Activated CD8-positive, alpha-beta memory T cell treated with anti-CD3 and anti-CD28 coated beads, Interleukin-2, amount 50 U/mL, for 24 hours (primary cell): ENCODE results near the gene ST6GALNAC3.
"Not testable (repeated sequence)": the region's sequence is repeated elsewhere in the genome, so short reads cannot be mapped to it uniquely, and the experiment has no call there.

Source experiments
- DNase-seq: peaks from one replicate; pipeline ENCODE4 v3.0.0-alpha.2; 2020; ENCODE audit errors: extremely low read depth

The ST6GALNAC3 gene

GRCh38 chr1:76341816-76342215 is 267.3 kb downstream of the ST6GALNAC3 start:
- DNase-seq, result not testable (repeated sequence)

GRCh38 chr1:76343356-76343755 is 268.8 kb downstream of the ST6GALNAC3 start:
- no peak for DNase-seq

GRCh38 chr1:76351655-76352054 is 277.1 kb downstream of the ST6GALNAC3 start:
- no peak for DNase-seq

DNA sequence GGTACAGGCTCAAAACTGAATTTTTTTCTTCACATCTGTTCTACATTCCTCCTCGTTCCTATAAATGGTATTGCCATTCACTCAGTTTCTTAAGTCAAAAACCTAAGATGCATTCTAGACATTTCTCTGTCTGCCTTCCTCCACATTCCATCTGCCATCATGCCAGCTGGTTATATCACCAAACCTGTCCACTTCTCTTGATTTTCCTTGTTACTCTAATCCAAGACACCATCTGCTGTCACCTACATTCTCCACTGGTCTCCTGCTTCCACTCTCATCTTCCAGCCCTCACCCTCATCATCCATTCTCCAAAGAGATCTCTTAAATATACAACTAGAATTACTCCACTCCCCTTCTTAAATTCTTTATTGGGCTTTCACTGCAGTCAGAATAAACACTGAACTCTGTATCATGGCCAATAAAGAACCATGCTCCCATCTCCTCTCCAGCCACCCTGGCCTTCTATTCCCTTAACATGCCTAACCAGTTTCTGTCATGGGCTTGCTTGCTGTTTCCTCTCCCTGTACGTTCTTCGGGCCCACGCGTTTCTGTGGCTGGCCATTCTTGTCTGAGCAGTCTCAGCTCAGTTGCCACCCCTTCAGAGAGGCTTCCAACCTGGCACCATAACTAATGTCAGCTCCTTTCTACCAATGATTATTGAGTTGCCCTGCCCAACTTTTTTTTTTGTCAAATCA is 278.3 kb downstream of the ST6GALNAC3 start:
- no peak for DNase-seq

DNA sequence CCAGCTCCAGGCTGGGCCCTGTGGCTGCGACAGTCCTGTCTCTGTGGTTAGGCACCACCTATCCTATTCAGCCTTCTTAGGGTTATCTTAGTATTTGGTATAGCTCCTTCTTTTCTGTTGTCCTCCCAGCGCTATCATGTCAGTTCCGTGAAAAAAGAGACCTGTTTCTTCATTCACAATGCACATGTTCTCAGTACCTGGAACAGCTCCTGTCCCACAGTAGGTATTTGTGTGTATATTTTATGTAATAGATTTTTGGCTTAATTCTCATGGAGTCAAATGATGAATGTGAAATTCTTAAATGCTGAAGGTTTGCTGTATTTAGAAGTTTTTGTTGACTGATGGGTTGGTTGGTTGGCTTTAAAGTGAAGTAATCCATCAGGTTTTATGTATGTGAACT is 279.7 kb downstream of the ST6GALNAC3 start:
- DNase-seq, result no peak

DNA sequence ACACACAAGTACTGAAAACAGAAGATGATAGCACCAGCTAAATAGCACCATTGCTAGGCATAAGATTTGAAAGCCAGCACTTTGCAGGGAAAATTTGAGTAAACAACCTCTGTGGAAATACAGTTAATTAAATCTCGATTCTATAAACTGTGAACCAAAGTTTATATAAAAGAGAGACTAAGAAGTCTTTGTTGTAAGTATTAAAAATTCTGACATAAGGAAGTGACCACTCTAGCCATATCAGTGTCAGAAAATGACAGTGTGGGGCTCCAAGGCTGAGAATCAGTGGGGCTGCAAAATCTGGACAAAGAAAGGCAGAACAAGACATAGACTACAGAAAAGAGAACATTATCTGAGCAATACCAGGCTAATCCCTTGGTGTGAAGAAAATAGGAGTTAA is 292.2 kb downstream of the ST6GALNAC3 start:
- no peak for DNase-seq

- no peak for DNase-seq
Measured at GRCh38 chr1:76371941-76372340, 297.4 kb downstream of the ST6GALNAC3 start.

DNA sequence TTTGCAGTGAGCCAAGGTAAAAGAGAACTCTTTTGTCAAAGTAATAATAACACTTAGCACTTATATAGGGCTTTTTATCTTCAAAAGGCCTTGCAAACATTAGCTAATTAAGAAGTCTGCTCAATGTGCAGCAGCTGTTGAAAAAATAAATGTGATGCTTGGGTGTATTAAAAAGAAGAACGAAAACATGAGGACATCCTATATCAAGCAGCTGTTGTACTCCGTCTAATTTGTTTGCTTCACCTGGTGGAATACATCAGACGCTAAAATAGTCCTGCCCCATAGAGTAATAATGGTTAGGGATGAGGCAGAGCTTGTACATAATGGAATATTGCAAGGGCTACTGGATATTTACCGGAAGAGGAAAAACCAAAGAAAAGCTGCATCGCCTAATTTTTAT is 299.5 kb downstream of the ST6GALNAC3 start:
- DNase-seq, result no peak

DNA sequence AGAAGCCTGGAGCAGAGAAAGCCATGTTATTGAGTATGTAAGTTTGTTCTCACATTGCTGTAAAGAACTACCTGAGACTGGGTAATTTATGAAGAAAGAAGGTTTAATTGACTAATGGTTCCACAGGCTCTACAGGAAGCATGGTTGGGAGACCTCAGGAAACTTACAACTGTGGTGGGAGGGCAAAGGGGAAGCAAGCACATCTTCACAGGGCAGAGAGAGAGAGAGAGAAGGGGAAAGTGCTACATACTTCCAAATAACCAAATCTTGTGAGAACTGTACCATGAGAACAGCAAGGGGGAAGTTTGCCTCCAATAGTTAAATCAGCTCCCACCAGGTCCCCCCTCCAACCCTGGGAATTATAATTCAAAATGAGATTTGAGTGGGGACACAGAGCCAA is 302.7 kb downstream of the ST6GALNAC3 start:
- no peak for DNase-seq

- DNase-seq, result no peak
Measured at GRCh38 chr1:76379506-76379905, 305.0 kb downstream of the ST6GALNAC3 start.

- DNase-seq, result no peak
Measured at GRCh38 chr1:76381450-76382097, 307.0 kb downstream of the ST6GALNAC3 start.

DNA sequence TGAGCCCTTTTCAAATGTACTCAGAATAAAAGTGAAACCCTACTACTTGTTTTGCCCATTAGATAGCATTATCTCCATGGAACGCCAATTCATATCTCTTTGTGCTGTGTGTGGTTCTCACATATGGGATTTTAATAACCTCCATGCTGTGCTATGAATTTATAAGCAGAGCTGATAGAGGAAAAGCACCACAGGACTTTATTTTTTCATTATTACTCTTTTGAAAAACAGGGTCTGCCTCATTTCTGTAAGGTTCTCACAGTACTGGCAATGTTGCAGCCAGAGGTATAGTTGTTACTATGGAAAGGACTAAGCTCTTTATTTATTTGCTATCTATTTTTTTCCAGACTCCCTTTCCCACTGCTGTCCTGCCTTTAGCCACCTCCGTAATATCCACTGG is 313.7 kb downstream of the ST6GALNAC3 start:
- no peak for DNase-seq

- no peak for DNase-seq
Measured at GRCh38 chr1:76390456-76390855, 315.9 kb downstream of the ST6GALNAC3 start.

DNA sequence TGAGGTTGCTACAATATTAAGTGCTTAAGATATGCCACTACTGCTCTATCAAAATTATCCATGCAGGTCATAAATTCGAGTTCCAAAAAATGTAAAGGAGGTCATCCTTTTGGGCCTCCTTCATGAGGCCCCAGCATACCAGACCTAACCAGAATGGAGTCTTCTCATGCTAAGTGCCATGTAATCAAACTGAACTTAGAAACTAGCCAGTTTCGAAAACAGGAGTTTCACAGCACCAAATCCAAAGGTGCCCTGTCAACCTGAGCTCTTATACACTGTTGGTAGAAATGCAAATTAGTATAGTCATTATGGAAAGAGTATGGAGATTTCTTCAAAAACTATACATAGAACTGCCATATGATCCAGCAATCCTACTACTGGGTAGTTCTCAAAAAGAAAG is 320.5 kb downstream of the ST6GALNAC3 start:
- DNase-seq, result no peak

DNA sequence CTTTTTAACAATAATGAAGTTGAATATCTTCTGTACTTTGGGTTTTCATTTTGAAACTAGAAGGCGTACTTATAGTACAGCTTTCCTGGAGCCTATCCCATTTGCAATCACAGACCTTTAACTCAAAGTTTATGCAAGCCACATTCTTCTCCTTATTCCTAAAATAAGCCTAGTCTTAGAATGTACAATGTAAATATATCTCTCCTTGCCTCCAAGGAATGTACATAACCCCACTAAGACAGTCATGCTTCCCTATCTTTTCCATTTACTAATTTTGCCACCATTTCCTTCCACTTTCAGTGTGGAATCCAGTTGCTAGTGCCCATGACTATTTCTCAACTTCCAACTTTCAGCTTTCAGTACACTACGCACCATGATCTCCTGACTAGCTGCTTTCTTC is 327.6 kb downstream of the ST6GALNAC3 start:
- DNase-seq, result no peak

GRCh38 chr1:76408303-76408702 is 333.8 kb downstream of the ST6GALNAC3 start:
- no peak for DNase-seq

DNA sequence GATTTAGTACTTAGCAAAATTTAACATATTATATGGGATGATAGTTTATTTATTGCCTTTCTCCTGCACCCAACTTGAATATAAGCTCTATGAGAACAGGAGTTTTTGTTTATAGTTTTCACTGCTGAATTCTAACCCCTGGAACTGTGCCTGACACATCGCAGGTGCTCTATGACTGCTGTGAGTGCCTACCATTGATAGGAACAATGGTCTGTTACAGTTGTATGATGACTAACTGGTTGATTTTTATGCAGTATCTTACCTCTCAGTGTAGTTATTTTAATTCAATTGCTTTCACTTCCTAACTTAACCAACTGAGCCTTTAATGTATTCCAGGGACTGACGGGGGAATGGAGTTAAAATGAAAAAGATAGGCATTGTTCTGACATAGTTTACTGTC is 336.0 kb downstream of the ST6GALNAC3 start:
- no peak for DNase-seq

DNA sequence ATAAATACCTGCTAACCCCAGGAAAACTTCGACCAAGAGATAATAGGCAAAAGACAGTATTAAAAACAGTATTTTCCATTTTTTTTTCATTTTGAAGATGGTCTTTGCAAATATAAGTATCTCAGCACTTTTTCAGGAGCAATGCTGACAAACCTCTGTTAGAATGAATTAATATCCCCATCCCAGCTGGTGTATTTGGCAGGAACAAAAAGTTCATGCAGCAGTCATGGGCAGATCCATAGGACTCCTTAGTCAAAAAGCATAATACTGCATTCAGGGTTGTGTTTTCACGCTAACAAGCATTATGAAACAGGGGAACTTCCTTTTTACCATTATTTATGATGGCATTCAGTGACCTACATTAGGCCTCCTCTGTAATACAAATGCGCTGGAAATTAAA is 344.0 kb downstream of the ST6GALNAC3 start:
- no peak for DNase-seq

DNA sequence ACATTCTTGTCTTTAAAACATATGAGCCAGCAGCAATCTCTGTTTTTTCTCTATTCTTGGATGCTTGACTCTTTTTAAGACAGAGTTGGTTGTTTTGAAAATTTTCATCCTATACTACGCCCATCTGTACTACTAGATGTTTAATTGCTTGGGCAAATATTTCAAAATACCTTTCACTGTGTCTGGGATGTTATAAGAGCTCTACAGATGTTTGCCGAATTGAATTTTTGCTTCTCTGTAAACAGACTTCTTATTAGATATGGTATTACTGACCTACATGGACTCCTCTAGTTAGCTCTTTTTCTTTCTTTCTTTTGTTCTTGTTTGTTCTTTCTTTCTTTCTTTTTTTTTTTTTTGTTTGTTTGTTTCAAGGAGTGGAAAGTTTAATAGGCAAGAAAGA is 345.1 kb downstream of the ST6GALNAC3 start:
- DNase-seq, result no peak

DNA sequence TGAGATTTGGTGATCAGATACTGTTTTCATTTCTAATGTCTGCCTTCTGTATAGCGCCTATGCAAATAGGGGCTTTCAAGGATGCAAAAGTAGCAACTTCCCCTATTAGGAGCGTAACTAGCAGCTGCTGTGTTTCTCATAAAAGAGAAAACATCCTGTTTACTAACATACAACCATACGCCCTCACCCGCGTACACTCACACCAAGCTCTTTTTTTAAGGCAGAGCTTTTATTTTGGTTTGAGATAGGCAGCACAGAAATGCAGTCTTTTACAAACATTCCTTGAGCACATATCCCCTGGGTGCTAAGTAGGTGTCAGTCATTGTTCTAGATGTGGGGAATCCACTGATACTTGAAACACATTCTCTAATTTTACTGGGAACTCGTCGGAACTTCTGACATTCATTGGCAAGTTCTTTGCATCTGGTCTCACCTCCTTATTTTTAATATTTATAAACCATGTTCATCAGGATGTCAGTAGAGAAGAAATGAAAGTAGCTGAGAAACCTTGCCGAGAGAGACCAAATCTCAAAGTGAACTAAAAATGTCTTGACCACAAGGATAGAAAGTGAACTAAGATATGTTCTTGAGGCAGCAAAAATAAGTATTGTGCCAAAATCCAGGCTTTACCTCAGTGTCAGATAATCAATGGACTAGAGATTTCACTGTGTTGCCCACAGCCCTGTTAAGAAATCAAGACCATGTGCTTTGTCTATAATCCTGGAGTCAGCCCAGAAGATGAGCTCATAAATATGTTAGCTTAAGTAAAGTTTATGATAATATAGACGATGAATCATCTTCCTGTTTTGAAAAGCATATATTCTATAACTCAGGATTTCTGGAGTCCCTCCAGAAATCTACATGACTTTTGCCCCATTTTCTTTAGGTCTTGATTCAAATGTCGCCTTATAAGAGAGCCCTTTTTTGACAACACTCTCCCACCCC is 350.9 kb downstream of the ST6GALNAC3 start:
- no peak for DNase-seq

DNA sequence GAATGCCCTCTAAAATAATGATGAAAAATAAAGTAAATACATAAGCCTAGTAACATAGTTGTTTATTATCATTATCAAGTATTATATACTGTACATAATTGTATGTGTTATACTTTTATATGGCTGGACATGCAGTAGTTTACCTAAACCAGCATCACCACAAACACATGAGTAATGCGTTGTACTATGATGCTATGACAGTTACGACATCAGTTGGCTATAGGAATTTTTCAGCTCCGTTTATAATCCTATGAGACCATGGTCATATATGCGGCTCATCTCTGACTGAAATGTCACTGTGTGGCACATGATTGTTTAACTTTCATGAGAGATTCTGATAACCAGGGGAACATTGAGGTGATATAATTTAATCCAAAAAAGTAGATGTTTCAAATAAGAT is 352.1 kb downstream of the ST6GALNAC3 start:
- DNase-seq, result no peak

- no peak for DNase-seq
Measured at GRCh38 chr1:76428028-76428427, 353.5 kb downstream of the ST6GALNAC3 start.

- no peak for DNase-seq
Measured at GRCh38 chr1:76430531-76430930, 356.0 kb downstream of the ST6GALNAC3 start.
